ENCODE measurements around the gene DNAAF2. TPM values are rescaled to one million over a fixed set of nuclear protein-coding genes. Genes with fewer than 3 reads are reported as not detected.
"Not testable (repeated sequence)": the region's sequence is repeated elsewhere in the genome, so short reads cannot be mapped to it uniquely, and the experiment has no call there.

DNAAF2 gene
- total RNA-seq, 1 donor from 2014 or later = 17.1 TPM

GRCh38 chr14:49620182-49621113 is 14.6 kb downstream of the DNAAF2 start, which contains the start of the genes MGAT2 and RPL36AL:
Gene MGAT2, plus strand, starts transcription at chr14:49620799. Its CDS starts 470 bp downstream, at chr14:49621269.
Gene RPL36AL, minus strand, starts transcription at chr14:49620626. Its CDS starts 1,522 bp downstream, at chr14:49619104.
- DNase-seq (ENCODE audit: low read depth) = peak; percentile 82

GRCh38 chr14:49619730-49620129 is 15.3 kb downstream of the DNAAF2 start:
- H3K4me3 ChIP-seq (ENCODE audit: low read depth, low read length) = peak overlapping the region; percentile 95
- TF ChIP-seq CTCF (conservative IDR thresholded peaks at IDR 0.05; ENCODE audit: low read depth, low read length) = no peak
- no peak for DNase-seq (ENCODE audit: low read depth)

More at GRCh38 chr14:49620182-49621113, 14.6 kb downstream of the DNAAF2 start, which contains the start of the genes MGAT2 and RPL36AL:
- TF ChIP-seq CTCF (conservative IDR thresholded peaks at IDR 0.05; ENCODE audit: low read depth, low read length) = peak; percentile 39
- H3K4me3 ChIP-seq (ENCODE audit: low read depth, low read length) = peak within 1 kb of the TSS; percentile 95

- peak overlapping the region; percentile 95 for H3K4me3 ChIP-seq (ENCODE audit: low read depth, low read length)
- not testable (repeated sequence) for DNase-seq (ENCODE audit: low read depth)
Observed at GRCh38 chr14:49619273-49619672, 15.8 kb downstream of the DNAAF2 start.

GRCh38 chr14:49617852-49618519 is 17.1 kb downstream of the DNAAF2 start:
- no peak overlapping the region for H3K4me3 ChIP-seq (ENCODE audit: low read depth, low read length)
- no peak for TF ChIP-seq CTCF (conservative IDR thresholded peaks at IDR 0.05; ENCODE audit: low read depth, low read length)

GRCh38 chr14:49615776-49616175 is 19.3 kb downstream of the DNAAF2 start:
- no peak overlapping the region for H3K4me3 ChIP-seq (ENCODE audit: low read depth, low read length)
- no peak for TF ChIP-seq CTCF (conservative IDR thresholded peaks at IDR 0.05; ENCODE audit: low read depth, low read length)
- no peak for DNase-seq (ENCODE audit: low read depth)

More at GRCh38 chr14:49617852-49618519, 17.1 kb downstream of the DNAAF2 start:
- no peak for DNase-seq (ENCODE audit: low read depth)

GRCh38 chr14:49614196-49614595 is 20.8 kb downstream of the DNAAF2 start:
- no peak overlapping the region for H3K4me3 ChIP-seq (ENCODE audit: low read depth, low read length)
- TF ChIP-seq CTCF (conservative IDR thresholded peaks at IDR 0.05; ENCODE audit: low read depth, low read length) = no peak
- DNase-seq (ENCODE audit: low read depth) = no peak

- H3K4me3 ChIP-seq (ENCODE audit: low read depth, low read length) = no peak overlapping the region
- no peak for DNase-seq (ENCODE audit: low read depth)
- TF ChIP-seq CTCF (conservative IDR thresholded peaks at IDR 0.05; ENCODE audit: low read depth, low read length) = no peak
Observed at GRCh38 chr14:49612671-49613070, 22.4 kb downstream of the DNAAF2 start.

Data from epithelial cell of proximal tubule (primary cell).